Endothelial cell of umbilical vein (primary cell): ENCODE results near the gene C14orf180. TPM values are rescaled to one million over a fixed set of nuclear protein-coding genes. Genes with fewer than 3 reads are reported as not detected.

Experiments
- BruUV-seq: library from RNA; stranded (reverse); fragments of 400-500 nt; replicated peaks from 2 replicates; lab custom pipeline; 2021; lab: Mats Ljungman, UMichigan
- CTCF ChIA-PET: fragments of 300-600, 350-600 bp; sonication (Branson Sonifier 250); formaldehyde crosslinking; loops from one replicate; lab custom pipeline; 2021; ENCODE audit warnings: antibody characterized with exemption, inconsistent platforms; lab: Charles Lee
- POLR2A ChIA-PET: fragments of 300-600, 350-600 bp; sonication (Branson Sonifier 250); formaldehyde crosslinking; loops from one replicate; lab custom pipeline; 2021; ENCODE audit warnings: antibody characterized with exemption, inconsistent platforms; lab: Charles Lee
- DNase-seq: peaks from one replicate; pipeline ENCODE4 v3.0.0-alpha.2; 2011; ENCODE audit warnings: low read depth, low spot score
- FAIRE-seq: peaks from 2 replicates; lab custom pipeline; 2011; peaks lifted over from hg19 to GRCh38; lab: Jason Lieb, UNC
- H2AFZ ChIP-seq: 2 replicates; pipeline ENCODE4 v1.6.0; 2012; ENCODE audit warnings: low read depth, low read length, control low read depth, inconsistent platforms
- H3K27ac ChIP-seq: 2 replicates; pipeline ENCODE4 v1.5.1; 2011; ENCODE audit warnings: low read depth, mild to moderate bottlenecking, control low read depth, low read length, moderate library complexity; ENCODE audit not compliant: insufficient read depth
- H3K27me3 ChIP-seq, 2 experiments: 2 replicates each; pipeline versions ENCODE4 v1.6.0 to v1.6.1; 2011; ENCODE audit warnings: low read length in 2 of 2, mixed read lengths in 1 of 2; ENCODE audit not compliant: control insufficient read depth in 2 of 2, insufficient read depth in 2 of 2
- H3K36me3 ChIP-seq, 2 experiments: 2 replicates in 1 of 2; 3 replicates in 1 of 2; pipeline ENCODE4 v1.5.1; 2011; ENCODE audit warnings: low read length in 2 of 2, mild to moderate bottlenecking in 1 of 2, moderate library complexity in 1 of 2; ENCODE audit not compliant: control insufficient read depth in 2 of 2, insufficient read depth in 2 of 2; ENCODE audit errors: extremely low read depth in 1 of 2
- H3K4me1 ChIP-seq: 3 replicates; pipeline ENCODE4 v1.5.1; 2011; ENCODE audit warnings: mild to moderate bottlenecking, low read length; ENCODE audit not compliant: control insufficient read depth, insufficient read depth; ENCODE audit errors: extremely low read depth
- H3K4me2 ChIP-seq: 2 replicates; pipeline ENCODE4 v1.6.1; 2011; ENCODE audit warnings: low read length, control low read depth, mixed read lengths; ENCODE audit not compliant: insufficient read depth
- H3K4me3 ChIP-seq, 3 experiments: fragments of 200-600 bp in 1 of 3; sonication (generic), shearing (Covaris generic) in 1 of 3; replicated peaks in 1 of 3; 2 replicates each; pipeline ENCODE4 v1.5.1; 2011 to 2016; ENCODE audit warnings: control low read depth in 3 of 3, low read length in 3 of 3, mild to moderate bottlenecking in 2 of 3, inconsistent platforms in 1 of 3, low read depth in 1 of 3, moderate library complexity in 1 of 3; ENCODE audit not compliant: insufficient read depth in 1 of 3
- H3K79me2 ChIP-seq: 2 replicates; pipeline ENCODE4 v1.6.0; 2012; ENCODE audit warnings: low read length, inconsistent platforms; ENCODE audit not compliant: control insufficient read depth, insufficient read depth
- H3K9ac ChIP-seq: replicated peaks from 2 replicates; pipeline ENCODE3; 2011; ENCODE audit warnings: low read length, control low read depth; ENCODE audit not compliant: insufficient read depth; ENCODE audit errors: extremely low read depth
- H3K9me1 ChIP-seq: replicated peaks from 3 replicates; pipeline ENCODE4 v1.6.0; 2011; ENCODE audit warnings: mild to moderate bottlenecking, low read length; ENCODE audit not compliant: control insufficient read depth, insufficient read depth; ENCODE audit errors: extremely low read depth
- H3K9me3 ChIP-seq: replicated peaks from 2 replicates; pipeline ENCODE4 v1.5.1; 2012; ENCODE audit warnings: low read length, inconsistent platforms; ENCODE audit not compliant: control insufficient read depth, insufficient read depth
- H4K20me1 ChIP-seq: replicated peaks from 2 replicates; pipeline ENCODE3; 2011; ENCODE audit warnings: mild to moderate bottlenecking, low read length; ENCODE audit not compliant: control insufficient read depth, insufficient read depth; ENCODE audit errors: extremely low read depth
- EZH2 ChIP-seq: IDR thresholded peaks from 2 replicates; pipeline ENCODE4 v1.6.1; 2012; ENCODE audit warnings: borderline replicate concordance, low read depth, mild to moderate bottlenecking, moderate library complexity, low read length, inconsistent platforms; ENCODE audit not compliant: severe bottlenecking
- FOS ChIP-seq: IDR thresholded peaks from 2 replicates; pipeline ENCODE4 v1.6.1; 2011; ENCODE audit warnings: mild to moderate bottlenecking, low read length, moderate library complexity, borderline replicate concordance; ENCODE audit not compliant: insufficient read depth
- GATA2 ChIP-seq: IDR thresholded peaks from 2 replicates; pipeline ENCODE4 v1.7.0; 2011; ENCODE audit warnings: low read depth, mild to moderate bottlenecking, moderate library complexity, mixed read lengths, low read length; ENCODE audit not compliant: insufficient read length, insufficient read depth
- JUN ChIP-seq: IDR thresholded peaks from 2 replicates; pipeline ENCODE4 v1.6.1; 2011; ENCODE audit warnings: borderline replicate concordance, low read depth; ENCODE audit not compliant: insufficient read length, insufficient read depth
- MYC ChIP-seq: IDR thresholded peaks from one replicate; pipeline ENCODE4 v1.6.1; 2011; ENCODE audit warnings: mild to moderate bottlenecking, low read depth, low read length
- POLR2A ChIP-seq: IDR thresholded peaks from 2 replicates; pipeline ENCODE4 v1.6.1; 2012; ENCODE audit warnings: low read depth, mild to moderate bottlenecking, control low read depth, low read length
- POLR2AphosphoS5 ChIP-seq: IDR thresholded peaks from 2 replicates; pipeline ENCODE4 v1.6.1; 2012; ENCODE audit warnings: low read depth, mild to moderate bottlenecking, control low read depth, low read length, moderate library complexity; ENCODE audit not compliant: insufficient read depth
- dilution Hi-C: fragments of 300-500 bp; cut with MboI; formaldehyde crosslinking; loops from one replicate; pipeline ENCODE4 v1.15.0; 2019; ENCODE audit warnings: low sequenced_read_pairs; ENCODE audit not compliant: extremely low pct_ligation_motif_present
- intact Hi-C: fragments of 100-400 bp; cut with micrococcal nuclease; formaldehyde crosslinking; loops from one replicate; pipeline ENCODE4 v1.10.0; 2022
- polyA plus RNA-seq, 4 experiments: library from polyadenylated mRNA; depleted of rRNA in 3 of 4; stranded (reverse) in 3 of 4; unstranded in 1 of 4; fragments of >200 nt; gene quantifications; 2 replicates each; pipeline versions ENCODE4 v1.2.1 to v1.2.3, GENCODE V29; 2011 to 2012; ENCODE audit warnings: missing spikeins in 1 of 4
- total RNA-seq: library from RNA; stranded (reverse); gene quantifications from 2 replicates; pipeline ENCODE4 v1.2.3, GENCODE V29; 2021
- TF ChIP-seq, protein P1 (sequence below), 2 donors: IDR thresholded peaks; 1 replicate in 1 of 2; 2 replicates in 1 of 2; pipeline ENCODE4 v1.5.1; 2011; ENCODE audit warnings: low read length in 2 of 2, mild to moderate bottlenecking in 2 of 2, moderate library complexity in 2 of 2, control low read depth in 1 of 2, inconsistent platforms in 1 of 2, low read depth in 1 of 2; ENCODE audit not compliant: insufficient read depth in 1 of 2; ENCODE audit errors: extremely low read depth in 1 of 2
- TF ChIP-seq, protein P2 (sequence below): IDR thresholded peaks from 2 replicates; pipeline ENCODE4 v1.6.1; 2011; ENCODE audit not compliant: insufficient read depth, insufficient read length

C14orf180 gene
- total and polyA plus RNA-seq, 2 donors (not counting 3 experiments of a cell fraction or from before 2014, with no cell fraction given) = not detected

DNA sequence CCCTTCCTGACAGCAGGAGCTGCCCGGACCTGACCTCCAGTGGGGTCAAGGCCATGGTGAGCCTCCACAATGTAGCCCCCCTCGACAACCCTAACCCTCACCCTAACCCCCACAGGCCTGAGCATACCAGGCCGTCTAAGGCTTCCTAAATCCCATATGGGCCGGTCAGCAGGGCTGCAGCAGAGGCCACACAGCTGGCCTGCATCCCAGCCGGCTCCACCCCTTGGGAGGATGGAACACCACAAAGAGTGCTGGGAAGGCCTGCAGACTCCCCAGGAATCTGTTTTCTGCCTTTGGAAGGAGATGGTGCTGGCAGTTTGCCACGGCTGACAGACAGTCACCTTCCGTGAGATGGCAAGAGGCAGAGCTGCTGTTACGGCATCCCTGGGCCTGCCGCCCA is 22.2 kb downstream of the C14orf180 start:
- no peak for DNase-seq
- dilution Hi-C loops = no loop called here
- FAIRE-seq = no peak
- CTCF ChIA-PET = no interaction called here
- H3K9me1 ChIP-seq = no peaks in the 10 kb centered on the region
- no peak overlapping the region for H3K4me3 ChIP-seq
- POLR2A ChIA-PET = no interaction called here
- H3K27ac ChIP-seq = no peak overlapping the region
- no peaks in the 10 kb centered on the region for H3K79me2 ChIP-seq
- no TSS peak for BruUV-seq
- H3K9ac ChIP-seq = no peak overlapping the region
- no peak overlapping the region for H2AFZ ChIP-seq
- H3K9me3 ChIP-seq = no peaks in the 10 kb centered on the region
- H4K20me1 ChIP-seq = no peaks in the 10 kb centered on the region
- intact Hi-C loops = no loop called here
- no peaks in the 10 kb centered on the region for H3K4me1 ChIP-seq
- no peaks in the 10 kb centered on the region for H3K36me3 ChIP-seq
- H3K27me3 ChIP-seq = peaks cover 0 to 3% of the 10 kb centered on the region in 2 experiments
- TF ChIP-seq POLR2A = no peak
- TF ChIP-seq JUN = no peak
- TF ChIP-seq, protein P1, sequence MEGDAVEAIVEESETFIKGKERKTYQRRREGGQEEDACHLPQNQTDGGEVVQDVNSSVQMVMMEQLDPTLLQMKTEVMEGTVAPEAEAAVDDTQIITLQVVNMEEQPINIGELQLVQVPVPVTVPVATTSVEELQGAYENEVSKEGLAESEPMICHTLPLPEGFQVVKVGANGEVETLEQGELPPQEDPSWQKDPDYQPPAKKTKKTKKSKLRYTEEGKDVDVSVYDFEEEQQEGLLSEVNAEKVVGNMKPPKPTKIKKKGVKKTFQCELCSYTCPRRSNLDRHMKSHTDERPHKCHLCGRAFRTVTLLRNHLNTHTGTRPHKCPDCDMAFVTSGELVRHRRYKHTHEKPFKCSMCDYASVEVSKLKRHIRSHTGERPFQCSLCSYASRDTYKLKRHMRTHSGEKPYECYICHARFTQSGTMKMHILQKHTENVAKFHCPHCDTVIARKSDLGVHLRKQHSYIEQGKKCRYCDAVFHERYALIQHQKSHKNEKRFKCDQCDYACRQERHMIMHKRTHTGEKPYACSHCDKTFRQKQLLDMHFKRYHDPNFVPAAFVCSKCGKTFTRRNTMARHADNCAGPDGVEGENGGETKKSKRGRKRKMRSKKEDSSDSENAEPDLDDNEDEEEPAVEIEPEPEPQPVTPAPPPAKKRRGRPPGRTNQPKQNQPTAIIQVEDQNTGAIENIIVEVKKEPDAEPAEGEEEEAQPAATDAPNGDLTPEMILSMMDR (IDR thresholded peaks at IDR 0.05; ENCODE audit: extremely low read depth in 1 of 2, insufficient read depth in 1 of 2, low read depth in 1 of 2, low read length in 2 of 2) = no peak
- TF ChIP-seq POLR2AphosphoS5 = no peak
- TF ChIP-seq, protein P2, sequence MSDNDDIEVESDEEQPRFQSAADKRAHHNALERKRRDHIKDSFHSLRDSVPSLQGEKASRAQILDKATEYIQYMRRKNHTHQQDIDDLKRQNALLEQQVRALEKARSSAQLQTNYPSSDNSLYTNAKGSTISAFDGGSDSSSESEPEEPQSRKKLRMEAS = no peak
- TF ChIP-seq EZH2 = no peak
- no peak for TF ChIP-seq GATA2
- no peak for TF ChIP-seq MYC
- TF ChIP-seq FOS = no peak
- H3K4me2 ChIP-seq = no peak overlapping the region
